ENCODE measurements around the gene RPS19.
"Not testable (repeated sequence)": the region's sequence is repeated elsewhere in the genome, so short reads cannot be mapped to it uniquely, and the experiment has no call there.

RPS19 gene

DNA sequence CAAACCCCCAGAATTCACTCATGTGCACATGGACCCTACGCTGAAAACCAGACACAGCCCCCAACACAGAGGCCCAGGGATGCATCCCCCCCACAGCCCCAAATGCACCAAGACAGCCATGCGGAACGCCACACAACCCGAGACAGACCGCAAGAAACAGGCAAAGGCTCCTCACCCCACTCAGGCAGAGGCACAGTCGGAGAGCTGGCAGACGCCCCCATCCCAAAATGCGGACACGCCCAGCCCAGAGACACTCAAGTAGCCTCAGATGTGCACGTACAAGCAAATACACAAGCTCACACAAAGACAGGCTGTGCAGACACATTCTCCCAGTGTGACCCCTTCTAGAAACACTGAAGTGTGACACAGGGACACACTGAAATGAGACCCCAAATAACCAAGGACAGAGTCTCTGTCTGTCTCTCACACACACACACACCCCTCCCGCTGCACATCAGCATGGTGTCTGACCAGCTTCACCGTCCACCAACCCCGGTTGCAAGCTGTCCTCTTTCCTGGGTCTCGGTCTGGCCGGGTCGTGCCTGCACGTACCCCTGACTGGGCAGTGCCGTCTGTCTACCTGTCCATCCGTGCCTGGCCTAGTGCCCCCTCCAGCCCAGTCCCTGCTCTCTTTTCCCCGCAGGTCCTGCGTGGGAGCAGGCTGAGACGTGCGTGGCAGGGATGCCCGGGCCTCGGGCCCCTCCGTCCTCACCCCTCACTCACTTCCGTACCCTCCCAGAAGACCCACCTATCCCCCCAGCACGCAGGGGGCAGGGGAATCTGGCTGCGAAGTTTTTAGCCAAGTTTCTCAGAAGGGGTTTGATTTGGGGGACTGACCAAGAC, 52.1 kb downstream of the RPS19 start:
- in situ Hi-C loops (cut with HindIII; ENCODE audit: low sequenced_read_pairs), result no loop called here

DNA sequence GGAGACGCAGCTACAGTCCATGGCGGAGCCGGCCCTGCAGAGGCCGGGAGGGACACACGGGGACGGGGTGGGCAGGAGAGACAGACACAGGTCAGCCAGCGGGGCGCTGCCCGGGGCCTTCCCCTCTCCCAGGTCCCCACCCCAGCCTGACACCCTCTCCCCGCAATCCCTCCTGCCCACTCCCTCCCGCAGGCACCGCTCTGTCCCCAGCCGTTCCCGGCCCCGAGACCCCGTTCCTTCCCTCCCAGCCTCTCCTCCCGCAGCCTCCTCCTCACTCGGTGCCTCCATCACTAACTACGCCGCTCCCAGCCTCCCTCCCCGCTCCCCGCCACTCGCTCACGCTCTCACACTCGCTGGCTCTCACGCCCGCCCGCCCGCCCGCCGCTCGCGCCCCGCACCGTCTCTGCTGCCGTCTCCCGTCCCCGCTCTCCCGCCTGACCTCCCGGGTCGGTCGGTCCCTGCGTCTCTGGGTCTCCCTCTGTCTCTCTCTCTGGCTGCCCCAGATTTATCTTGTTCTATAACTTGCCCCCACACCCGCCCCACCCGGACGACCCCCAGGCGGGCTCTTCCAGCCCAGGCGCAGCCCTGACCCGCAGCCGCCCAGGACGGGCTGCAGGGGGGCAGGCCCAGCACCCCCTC, 53.0 kb downstream of the RPS19 start:
- in situ Hi-C loops (cut with HindIII; ENCODE audit: low sequenced_read_pairs), result no loop called here

DNA sequence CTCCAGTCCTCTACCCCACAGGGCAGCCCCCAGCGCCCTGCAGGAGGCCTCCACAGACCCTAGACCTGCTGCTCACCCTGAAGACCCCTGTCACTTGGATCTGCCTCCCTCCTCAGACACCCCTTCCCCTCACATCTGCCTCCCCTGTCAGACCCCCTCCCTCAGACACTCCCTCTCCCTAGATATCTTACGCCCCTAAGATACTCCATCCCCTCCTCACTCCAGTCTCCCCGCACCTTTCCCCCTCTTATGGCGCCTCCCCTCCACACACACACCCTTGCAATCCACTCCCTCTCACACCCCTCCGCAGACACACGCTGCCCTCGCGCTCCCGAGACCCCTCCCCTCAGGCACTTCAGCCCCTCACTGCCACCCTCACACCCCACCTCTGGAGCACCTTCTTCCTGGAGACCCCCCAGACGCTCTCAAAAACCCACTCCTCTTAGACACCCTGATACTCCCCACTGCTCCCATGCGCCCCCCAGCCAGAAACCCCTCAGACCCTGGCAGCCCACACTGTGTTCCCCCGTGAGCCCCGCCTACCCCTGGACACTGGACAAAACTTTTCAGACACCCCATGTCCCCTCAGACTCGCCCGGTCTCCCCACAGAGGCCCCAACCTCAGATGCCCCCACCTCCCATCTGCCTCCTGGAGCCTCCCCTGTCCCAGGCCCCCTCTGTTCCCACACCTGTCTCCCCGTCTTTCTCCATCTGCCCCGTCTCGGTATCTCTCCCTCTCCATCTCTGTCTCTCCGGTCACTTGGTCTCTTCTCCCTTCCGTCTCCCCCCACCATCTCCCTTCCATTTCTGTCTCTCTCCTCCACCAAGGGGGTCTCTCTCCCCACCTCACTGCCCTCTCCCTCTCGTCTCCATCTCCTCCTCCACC, 53.7 kb downstream of the RPS19 start:
- in situ Hi-C loops (cut with HindIII; ENCODE audit: low sequenced_read_pairs), result no loop called here

DNA sequence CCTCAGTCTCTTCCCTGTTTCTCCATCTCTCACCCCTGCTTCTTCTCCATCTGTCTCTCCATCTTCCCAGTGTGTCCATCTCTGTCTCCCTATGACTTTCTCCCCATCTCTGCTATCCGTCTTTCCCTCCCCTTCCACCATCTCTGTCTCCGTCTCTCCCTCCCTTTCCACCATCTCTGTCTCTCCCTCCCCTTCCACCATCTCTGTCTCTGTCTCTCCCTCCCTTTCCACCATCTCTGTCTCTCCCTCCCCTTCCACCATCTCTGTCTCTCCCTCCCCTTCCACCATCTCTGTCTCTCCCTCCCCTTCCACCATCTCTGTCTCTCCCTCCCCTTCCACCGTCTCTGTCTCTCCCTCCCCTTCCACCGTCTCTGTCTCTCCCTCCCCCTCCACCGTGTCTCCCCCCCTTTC, 54.4 kb downstream of the RPS19 start:
- in situ Hi-C loops (cut with HindIII; ENCODE audit: low sequenced_read_pairs), result not testable (repeated sequence)

DNA sequence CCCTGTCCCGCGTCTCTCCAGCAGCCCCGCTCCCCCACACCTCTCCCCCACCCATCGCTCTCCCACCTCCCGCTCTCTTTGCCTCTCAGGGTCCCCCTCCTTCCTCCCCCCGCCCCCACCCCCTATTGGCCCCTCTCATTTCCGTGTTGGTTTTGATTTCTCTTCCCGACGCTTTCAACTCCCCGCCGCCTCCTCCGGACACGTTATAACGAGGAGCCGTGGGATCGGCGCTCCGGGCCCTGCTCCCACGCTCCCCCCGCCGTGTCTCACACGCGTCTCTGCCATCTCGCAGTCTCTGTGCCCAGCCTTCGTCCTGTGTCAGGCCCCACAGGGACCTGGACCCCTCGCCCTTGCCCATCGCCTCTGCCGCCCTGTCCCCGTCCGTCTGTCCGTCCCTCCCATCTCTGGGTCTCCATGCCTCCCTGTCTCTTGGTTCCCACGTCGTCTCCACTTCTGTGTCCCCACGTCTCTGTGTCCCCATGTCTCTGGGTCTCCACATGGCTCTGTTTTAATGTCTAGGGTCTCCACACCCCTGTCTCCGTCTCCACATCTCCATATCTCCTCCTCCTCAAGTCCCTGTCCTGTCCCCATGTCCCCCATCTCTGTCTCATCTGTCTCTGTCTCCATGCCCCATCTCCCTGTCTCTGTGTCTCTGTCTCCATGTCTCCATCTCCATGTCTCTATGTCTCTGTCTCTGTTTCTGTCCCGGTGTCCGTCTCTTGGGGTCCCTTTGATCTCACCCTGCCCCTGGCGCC, 55.1 kb downstream of the RPS19 start:
- in situ Hi-C loops (cut with HindIII; ENCODE audit: low sequenced_read_pairs), result loop anchor here (5.0 kb wide), 1 partner anchor 63 kb away; no protein-coding TSS in a partner anchor

DNA sequence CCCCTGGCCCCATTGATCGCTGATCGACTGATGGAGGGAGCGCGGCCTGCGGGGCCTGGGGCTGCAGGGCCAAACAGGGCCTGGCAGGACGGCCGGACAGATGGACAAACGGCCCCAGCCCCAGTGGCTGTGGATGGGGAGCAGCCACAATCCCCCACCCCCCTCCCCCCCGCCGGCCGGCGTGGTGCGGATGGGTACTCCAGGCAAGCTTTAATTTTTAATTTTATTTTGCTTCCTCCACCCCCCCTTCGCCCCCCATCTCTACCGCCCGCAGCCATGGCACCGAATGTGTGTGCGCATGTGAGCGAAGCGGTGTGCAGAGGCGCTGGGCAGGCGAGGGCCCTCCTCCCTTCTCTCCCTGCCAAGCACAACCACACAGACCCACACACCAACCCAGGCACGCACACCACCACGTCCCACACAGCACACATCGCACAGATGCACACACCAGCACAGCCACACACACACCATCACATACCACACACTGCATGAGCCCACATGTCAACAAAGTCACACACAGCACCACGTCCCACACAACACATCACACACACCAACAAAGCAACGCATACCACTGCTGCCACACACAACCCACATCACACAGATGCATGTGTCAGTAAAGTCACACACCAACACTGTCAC, 55.8 kb downstream of the RPS19 start:
- in situ Hi-C loops (cut with HindIII; ENCODE audit: low sequenced_read_pairs), result loop anchor here (5.0 kb wide), 1 partner anchor 64 kb away; no protein-coding TSS in a partner anchor

DNA sequence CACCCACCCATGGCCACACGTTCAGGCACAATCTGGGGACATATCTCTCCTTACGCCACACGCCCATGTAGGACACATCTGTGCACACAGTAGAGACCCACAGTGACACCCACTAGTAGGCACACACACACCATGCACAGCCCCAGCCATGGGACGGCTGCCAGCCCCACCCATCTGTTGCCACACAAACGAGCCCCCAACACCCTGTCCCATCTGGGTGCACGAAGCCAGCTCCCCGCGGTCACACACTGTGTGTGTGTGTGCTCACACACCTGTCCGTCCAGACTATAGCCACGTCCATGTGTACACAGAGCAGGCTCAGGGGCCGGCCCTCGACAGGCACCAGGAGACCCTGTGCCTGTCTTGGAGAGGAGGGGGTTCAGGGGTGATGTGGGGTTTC, 57.6 kb downstream of the RPS19 start:
- in situ Hi-C loops (cut with HindIII; ENCODE audit: low sequenced_read_pairs), result loop anchor here (5.0 kb wide), 1 partner anchor 65 kb away; no protein-coding TSS in a partner anchor

DNA sequence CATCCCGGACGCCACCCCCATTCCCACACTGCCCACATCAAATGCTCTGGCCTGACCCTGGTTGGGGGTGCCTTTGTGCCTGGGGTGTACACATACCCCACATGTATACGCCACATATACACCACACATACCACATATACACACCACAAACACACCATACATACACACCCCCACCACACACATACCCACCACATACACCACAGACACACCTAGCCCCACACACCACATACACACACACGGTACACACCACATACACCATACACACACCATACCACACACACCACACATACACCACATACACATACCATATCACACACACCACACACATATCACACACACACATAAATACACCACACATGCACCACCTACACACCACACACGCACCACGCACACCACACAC, 58.0 kb downstream of the RPS19 start:
- in situ Hi-C loops (cut with HindIII; ENCODE audit: low sequenced_read_pairs), result loop anchor here (5.0 kb wide), 1 partner anchor 66 kb away; no protein-coding TSS in a partner anchor

DNA sequence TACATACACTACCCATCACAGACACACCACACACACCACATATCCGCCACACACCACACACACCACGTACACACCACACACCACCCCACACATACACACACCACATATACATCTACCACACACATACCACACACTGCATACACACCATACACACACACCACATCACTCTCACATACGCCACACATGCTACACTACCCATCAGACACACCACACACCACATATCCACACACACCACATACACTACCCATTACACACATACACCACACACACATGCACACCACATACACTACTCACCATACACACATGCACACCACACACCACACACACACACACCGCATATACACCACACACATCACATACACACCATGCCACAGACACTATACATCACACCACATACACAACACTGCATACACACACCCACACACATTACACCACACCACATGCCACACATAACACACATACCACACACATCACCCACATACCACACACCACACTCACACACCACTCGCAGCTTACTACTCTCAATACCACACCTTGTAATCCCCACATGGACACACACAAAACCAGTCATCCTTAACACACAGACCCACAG, 58.7 kb downstream of the RPS19 start:
- in situ Hi-C loops (cut with HindIII; ENCODE audit: low sequenced_read_pairs), result loop anchor here (5.0 kb wide), 1 partner anchor 66 kb away; no protein-coding TSS in a partner anchor

DNA sequence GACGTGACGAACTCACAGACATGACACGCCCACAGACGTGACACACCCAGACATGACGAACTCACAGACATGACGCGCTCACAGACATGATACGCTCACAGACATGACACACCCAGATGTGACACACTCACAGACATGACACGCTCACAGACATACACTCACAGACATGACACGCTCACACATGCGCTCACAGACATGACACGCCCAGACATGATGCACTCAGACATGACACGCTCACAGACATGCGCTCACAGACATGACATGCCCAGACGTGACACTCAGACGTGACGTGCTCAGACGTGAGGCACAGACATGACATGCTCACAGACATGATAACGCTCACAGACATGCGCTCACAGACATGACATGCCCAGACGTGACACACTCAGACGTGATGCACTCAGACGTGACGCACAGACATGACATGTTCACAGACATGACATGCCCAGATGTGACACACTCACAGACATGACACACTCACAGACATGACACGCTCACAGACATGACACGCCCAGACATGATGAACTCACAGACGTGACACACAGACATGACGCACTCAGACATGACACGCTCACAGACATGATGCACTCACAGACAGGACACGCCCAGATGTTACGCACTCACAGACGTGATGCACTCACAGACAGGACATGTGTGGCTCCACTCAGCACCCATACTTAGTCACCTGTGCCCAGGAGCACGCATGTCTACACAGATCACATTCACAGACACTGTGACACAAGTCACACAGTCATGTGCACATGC, 60.1 kb downstream of the RPS19 start:
- in situ Hi-C loops (cut with HindIII; ENCODE audit: low sequenced_read_pairs), result loop anchor here (5.0 kb wide), 1 partner anchor 68 kb away; no protein-coding TSS in a partner anchor

DNA sequence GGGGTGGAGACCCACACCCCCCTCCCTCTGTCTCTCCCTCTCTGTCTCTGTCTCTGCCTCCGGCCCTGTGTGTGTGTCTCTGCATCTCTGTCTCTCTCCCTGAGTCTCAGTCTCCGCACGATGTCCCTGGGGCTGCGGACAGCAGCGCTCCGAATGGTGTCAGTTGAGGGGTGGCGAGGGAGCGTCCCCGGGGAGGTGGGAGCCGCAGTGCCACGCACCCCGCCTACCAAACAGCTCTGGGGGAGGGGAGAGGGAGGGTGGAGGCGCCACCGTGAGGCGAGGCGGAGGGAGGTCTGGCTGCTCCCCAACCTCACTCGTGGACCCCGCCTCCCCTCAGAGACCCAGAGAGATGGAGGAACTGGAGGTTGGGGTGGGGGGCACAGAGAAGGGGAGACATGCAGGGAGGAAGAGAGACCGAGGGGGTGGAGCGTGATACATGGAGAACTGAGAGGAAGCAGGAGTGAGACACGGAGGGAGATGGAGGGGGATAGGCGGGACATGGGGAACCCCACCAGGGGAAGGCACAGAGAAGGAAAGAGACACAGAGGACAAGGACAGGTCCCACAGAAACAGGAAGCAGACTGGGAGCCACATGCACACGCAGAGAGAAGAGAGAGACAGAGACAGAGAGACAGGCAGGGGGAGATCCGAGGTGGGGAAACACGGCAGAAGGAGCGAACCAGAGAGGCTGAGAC, 61.0 kb downstream of the RPS19 start:
- in situ Hi-C loops (cut with HindIII; ENCODE audit: low sequenced_read_pairs), result no loop called here

DNA sequence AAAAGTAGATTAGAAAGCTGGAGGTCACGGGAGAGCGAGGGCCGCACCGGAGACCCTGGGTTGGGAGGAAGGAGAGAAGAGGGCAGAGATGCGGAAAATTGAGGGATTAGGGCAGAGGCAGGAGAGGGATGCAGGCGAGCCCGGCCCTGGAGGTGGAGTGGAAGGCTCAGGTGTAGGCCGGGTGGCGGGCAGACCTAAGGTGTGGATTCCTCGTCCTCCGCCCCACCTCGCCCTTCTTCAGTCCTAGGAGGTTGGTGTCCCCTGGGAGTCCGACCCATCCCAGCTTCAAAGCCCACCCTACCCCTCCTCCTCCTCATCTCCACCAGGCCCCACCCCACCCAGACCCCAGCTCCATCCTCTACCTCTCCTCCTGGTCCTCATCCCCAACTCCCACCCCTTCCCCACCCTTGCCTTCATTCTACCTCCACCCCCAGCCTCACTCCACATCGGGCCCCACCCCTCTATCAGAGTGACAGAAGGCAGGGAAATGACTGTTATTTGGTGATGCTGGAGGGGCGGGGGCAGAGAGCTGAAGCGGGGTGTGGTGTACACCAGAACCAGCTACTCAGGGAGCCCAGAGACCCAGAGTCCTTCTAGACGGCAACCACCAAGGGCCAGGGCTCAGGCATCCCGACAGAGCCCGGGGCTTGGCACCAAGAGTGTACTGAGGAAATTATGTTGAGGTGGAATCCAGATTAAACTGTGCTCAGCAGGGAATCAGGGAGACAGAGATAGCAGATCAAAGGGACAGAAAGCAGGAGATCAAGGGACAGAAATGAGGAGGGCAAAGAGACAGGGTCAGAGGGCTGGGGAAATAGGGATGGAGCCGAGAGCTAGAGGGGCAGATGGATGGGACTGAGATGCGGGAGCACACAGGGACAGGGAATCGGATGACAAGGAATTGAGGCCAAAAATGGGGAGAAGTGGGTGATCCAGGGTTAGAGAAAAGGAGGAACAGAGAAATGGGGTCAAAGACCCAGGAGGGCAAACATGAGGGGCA, 61.8 kb downstream of the RPS19 start:
- in situ Hi-C loops (cut with HindIII; ENCODE audit: low sequenced_read_pairs), result no loop called here

All from endothelial cell of hepatic sinusoid (primary cell).